Heart left ventricle (tissue), 13 donors: ENCODE measurements around the gene GGTA1.

Experiments
- CTCF ChIP-seq, 12 donors: fragments of 200-600 bp; sonication (generic) in 4 of 12; IDR thresholded peaks; one replicate each; pipeline versions ENCODE4 v1.5.0 to v1.8.0; 2018 to 2022; ENCODE audit warnings: antibody characterized with exemption in 12 of 12, mild to moderate bottlenecking in 5 of 12
- POLR2A ChIP-seq, 2 donors: fragments of 450-650 bp; IDR thresholded peaks; one replicate each; pipeline ENCODE4 v1.6.1; 2017; ENCODE audit warnings: antibody characterized with exemption in 2 of 2, mild to moderate bottlenecking in 2 of 2, moderate library complexity in 2 of 2
- donor health status: ischemic (EF 13 %, LVEDD 7.1; RV severe dilation, severe dysfunction).
- donor health status: DM: no; HTN: yes; CAD: no.
- donor health status: DM: no; HTN: no; CAD: no.
- donor health status: ischemic (EF 25% LVEDD 6.9; RV normal size, moderate dysfunction).
- donor health status: ischemic (EF 25% LVEDD 5.7; RV mildly dilated, moderate dysfunction).
- donor health status: ischemic (EF 35%, LVEDD 5.7; RV mildly dilated, moderate dysfunction).
- donor health status: nonischemic (EF 11% LVEDD 7.7; RV severe dilation, severe dysfunction).
- donor health status: DM: yes; HTN: yes; CAD: no.
- donor health status: PGD.
- donor health status: ischemic (EF 29% LVEDD 5.4; RV normal size, mild dysfunction).
- donor health status: nonischemic (EF 23%, LVEDD 6.1; RV moderate dilation, normal function).

DNA sequence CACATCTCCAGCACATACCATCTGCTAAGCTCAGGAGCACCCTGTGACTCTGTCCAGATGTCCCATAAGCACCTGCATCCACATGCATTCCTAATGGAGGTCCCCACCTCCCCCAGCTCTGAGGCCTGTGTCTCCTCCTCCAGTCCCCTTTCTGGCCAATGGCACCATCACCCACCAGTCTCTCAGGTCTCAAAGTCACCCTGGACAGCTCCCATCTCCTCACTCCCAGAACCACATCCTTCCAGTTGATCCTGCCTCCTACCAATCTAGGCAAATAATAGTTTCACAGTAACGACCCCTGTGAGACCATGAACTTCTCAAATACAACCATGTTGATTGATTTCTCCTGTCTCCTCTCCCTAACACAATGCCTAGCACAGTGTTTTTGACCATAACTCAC, 40.1 kb downstream of the GGTA1 start:
- no peak for TF ChIP-seq POLR2A (IDR thresholded peaks at IDR 0.05)
- no peak for TF ChIP-seq CTCF (IDR thresholded peaks at IDR 0.05)
